ENCODE measurements around the gene SUMF1.

The SUMF1 gene

DNA sequence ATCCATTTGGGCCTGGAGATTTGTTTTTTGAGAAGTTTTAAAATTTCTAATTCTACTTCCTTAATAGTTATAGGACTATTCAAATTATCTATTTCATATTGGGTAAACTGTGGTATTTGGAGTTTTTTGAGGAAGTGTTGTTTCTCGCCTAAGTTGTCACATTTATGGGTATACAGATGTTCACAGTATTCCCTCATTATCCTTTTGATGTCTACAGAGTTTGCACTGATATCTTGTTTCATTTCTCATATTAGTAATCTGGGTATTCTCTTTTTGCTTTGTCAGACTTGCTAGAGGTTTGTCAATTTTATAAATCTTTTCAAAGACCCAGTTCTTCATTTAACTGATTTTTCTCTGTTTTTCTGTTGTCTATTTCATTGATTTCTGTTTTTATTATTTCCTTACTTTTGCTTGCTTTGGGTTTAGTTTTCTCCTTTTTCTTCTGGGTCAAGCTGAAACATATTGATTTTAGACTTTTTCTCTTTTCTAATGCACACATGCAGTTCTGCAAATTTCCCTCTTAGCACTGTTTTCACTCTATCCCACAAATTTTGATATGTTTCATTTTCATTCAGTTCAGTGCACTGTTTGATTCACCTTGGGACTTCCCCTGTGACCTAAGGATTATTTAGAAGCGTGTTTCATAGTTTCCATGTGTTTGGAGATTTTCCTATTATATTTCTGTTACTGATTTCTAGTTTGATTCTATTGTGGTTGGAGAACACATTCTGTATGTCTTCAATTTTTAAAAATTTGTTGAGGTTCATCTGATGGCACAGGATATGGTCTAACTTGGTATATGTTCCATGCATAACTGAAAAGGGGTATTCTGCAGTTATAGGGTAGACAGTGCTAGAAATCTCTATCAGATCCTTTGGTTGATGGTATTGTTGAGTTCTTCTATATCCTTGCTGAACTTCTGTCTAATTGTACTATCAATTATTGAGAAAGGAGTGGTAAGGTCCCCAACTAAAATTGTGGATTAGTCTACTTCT lies 79.6 kb downstream of the SUMF1 start:
- no peak for DNase-seq (ENCODE audit: low read depth)

DNA sequence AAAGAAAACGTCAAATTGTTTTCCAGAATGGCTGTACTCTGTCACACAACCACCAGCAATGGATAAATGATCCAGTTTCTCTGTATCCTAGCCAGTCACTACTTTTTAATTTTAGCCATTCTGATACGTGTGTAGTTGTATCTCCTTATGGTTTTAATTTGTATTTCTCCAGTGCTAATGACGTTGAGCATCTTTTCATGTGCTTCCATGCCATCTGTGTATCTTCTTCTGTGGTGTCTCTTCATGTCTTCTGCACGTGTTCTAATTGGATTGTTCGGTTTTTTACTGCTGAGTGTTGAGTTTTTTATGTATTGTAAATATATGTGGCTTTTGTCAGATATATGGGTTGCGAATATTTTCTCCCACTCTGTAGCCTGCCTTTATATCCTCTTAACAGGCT lies 81.9 kb downstream of the SUMF1 start:
- DNase-seq (ENCODE audit: low read depth): no peak

DNA sequence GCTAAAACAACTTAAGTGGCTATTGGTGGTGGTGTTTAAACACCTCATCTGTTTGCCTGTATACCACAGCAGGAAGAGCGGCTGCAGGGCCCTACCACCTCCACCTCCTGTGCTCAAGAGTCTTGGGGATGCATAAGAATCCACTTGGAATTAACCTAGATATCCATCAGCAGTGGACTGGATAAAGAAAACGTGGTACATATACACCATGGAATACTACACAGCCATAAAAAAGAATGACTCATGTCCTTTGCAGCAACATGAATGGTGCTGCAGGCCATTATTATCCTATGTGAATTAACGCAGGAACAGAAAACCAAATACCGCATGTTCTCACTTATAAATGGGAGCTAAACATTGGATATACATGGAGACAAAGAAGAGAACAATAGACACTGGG lies 87.1 kb downstream of the SUMF1 start:
- DNase-seq (ENCODE audit: low read depth): no peak

DNA sequence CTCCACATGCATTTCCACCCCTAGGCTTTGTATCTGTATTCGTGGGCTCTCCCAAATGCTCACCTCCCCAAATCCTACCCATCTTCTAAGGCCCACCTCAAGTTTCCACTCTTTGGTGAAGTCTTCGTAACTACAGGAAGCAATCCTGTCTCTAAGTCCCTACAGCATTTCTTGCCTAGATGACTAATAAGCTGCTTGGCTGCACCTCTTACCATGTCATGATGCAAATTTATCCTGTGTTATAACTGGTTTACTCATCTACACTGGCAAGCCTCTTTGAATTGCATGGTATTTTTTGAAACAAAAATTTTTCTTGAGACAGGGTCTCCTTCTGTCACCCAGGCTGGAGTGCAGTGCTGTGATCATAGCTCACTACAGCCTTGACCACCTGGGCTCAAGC lies 90.6 kb downstream of the SUMF1 start:
- no peak for DNase-seq (ENCODE audit: low read depth)

DNA sequence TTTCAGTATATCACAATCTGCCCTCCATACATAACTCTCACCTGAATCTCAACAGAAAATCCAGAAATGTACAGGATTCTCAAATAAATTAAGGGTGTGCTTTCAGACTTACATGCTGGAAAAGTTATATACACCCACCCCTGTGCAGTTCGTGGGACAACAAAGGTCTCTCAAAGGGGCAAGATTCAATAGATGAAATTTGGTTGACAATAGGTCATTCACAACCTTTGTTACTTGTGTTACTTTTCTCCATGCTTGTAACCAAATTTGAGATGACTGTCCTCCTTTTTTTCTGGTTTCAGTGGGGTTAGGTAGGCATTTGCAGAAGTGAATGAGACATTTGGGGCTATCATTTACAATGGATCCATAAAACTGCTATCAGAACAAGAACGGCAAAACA lies 91.2 kb downstream of the SUMF1 start:
- DNase-seq (ENCODE audit: low read depth): no peak

DNA sequence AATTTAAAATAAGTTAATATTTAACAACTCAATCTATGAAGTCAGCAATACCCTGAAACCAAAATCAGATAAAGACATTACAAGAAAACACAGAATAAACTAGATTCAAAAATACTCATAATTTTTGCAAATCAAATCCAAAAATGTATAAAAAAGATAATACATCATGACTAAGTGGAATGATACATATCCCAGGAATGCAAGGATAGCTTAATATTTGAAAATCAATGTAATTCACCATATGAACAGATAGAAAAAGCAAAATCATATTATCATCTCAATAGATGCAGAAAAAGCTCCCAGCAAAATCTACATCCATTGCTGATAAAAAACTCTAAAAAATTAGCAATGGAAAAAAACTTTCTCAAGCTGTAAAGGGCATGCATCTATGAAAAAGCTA lies 93.4 kb downstream of the SUMF1 start:
- DNase-seq (ENCODE audit: low read depth): no peak

DNA sequence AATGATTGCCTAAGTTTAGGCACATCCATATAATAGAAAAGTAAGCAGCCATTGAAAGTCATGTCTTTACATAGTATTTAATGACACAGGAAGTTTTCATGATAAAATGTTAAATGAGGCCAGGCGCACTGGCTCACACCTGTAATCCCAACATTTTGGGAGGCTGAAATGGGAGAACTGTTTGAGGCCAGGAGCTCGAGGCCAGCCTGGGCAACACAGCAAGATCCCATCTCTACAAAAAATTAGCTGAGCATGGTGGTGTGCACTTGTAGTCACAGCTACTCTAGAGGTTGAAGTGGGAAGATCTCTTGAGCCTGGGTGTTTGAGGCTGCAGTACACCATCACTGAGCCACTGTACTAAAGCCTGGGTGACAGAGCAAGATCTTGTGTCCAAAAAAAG lies 104.5 kb downstream of the SUMF1 start:
- DNase-seq (ENCODE audit: low read depth): no peak

DNA sequence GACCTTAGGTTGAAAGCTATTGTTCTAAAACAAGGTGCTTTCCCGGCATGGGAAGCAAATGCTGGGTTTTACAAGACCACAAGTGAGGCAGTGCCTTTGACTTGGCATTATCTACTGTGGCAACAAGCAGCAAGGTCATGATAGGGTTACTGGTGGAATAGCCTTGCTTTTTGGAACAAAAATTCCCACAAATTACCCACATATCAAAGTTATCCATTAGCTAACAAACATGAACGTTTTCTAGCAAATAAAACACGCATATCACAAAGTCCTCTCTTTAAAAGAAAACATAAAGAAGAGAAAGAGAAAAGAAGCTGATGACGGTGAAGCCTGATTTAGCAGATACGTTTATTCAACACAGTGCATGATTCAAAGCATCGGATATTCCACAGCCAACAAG lies 106.3 kb downstream of the SUMF1 start:
- DNase-seq (ENCODE audit: low read depth): no peak

DNA sequence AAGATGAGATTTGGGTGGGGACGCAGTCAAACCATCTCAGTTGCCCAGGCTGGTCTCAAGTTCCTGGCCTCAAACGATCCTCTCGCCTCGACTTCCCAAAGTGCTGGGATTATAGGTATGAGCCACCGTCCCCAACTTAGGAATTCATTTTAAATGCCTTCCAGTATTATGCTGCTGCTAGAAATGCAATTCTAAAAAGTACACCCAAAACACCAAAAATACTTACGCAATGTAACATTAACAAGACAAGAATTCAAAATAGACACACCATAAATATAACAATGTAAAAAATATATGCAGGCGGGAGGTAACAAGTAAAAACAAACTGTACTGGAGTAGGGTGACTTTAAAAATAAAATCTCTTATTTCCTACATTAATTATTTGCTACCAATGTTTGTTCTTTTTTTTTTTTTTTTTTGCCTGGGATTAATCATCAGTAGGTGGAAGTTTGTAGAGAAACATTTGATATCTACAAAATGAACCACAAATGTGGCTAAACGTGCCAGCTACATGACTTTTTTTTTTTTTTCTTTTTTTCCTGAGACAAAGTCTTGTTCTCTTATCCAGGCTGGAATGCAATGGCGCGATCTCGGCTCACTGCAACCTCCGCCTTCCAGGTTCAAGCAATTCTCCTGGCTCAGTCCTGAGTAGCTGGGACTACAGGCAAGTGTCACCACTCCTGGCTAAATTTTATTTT lies 107.1 kb downstream of the SUMF1 start:
- DNase-seq (ENCODE audit: low read depth): no peak

DNA sequence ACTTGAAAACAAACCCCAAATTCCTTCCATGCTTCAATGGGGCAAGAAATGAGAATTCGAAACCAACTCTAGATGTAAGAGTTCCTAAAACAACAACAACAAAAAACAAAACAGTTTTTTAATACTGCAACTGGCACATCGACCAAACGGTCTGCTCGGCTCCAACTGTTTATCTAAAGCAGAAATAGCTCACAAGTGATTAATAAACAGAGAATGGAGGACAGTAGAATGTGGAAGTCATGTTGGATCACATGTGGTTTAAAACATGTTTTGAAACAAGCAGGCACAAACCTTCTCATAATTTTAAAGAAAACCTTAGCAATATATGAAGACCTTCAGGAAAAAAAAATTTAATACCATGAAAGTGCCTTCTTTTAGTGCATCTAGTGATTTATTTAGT lies 108.8 kb downstream of the SUMF1 start:
- DNase-seq (ENCODE audit: low read depth): no peak

DNA sequence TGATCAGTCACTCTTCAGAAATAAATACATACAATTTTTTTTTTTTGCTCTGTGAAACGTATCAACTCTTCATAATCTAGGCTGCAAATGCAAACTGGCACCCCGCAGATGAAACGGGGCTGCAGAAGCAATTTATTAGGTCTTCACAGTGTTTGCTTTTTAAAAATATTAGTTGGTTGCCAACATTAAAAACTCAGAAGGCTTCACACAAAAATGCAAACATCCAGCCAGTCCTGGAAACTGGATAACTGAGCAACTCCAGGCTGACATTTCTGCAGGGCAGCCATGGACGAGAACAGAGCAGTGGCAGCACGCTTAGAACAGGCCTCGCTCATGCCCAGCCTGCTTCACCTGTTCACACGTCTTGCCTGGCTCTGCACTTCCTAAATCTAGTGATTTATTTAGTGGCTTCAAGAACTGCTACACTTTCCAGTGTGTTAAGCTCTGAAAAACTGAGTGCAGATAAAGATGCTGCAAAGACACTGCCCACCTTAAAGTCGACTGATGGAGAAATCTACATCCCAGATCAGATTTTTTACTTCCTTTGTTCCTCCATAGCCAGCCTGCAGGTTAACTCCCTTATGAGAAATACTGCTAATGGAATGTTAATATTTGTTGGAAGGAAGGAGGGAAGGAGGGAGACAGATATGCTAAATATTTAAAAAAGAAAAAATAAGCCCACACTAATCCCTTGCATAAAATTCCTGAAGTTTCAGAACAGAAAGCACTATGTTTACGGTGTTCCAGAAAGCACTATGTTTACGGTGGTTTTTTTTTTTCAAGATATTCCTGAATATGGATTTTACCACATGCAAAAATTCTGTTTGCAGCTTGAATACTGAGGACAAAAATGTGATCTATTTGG lies 110.3 kb downstream of the SUMF1 start:
- DNase-seq (ENCODE audit: low read depth): no peak

DNA sequence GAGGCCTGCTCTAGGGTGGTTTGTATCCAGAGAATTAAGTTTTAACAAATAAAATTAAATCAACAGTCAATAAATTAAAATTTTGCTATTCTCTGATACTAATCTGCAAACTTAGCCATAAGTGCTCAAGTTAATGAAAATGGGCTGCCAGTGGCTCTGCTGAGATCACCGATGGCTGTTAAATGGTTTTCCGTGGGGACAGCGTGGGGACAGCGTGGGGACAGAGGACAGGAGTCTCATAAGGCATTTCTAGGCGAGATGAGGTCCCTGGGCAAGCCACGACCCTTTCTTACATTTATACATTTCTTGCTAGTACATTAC lies 110.9 kb downstream of the SUMF1 start:
- DNase-seq (ENCODE audit: low read depth): no peak

DNA sequence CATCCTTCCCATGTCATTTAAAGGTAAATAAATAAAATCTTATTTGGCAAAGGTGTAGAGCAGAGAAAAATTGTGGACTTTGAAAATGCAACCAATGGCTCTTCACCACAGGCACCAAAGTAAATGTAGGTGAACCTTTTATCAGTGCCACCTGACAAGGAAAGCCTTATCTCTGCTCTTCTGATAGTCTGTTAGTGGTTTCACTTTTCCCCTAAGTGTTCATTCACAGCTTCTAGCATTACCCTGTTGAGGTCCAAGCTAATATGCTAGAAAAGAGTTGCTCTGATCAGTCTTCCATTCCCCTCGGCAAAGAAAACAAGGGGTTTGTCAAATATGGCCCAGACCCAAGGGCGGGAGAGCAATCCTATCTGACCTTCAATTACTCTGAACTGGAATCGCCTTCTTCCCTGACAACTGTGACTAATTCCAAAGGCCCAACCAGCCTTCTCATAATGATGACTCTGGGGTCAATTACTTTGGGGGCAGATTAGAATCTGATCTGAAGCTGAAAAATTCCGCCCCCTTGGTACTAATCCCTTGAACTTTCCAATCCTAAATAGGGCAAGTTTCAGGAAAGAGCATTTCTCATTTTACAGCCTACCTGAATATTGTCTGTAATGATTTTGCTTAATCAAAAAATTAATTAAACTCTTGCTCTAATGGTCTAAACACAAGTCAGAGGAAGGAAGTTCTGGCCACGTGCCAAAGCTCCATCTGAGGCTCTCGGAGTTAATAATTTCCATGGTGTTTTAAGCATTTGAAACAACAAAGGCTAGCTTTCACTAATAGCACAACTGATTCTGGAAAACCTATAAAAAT lies 111.5 kb downstream of the SUMF1 start:
- no peak for DNase-seq (ENCODE audit: low read depth)

DNA sequence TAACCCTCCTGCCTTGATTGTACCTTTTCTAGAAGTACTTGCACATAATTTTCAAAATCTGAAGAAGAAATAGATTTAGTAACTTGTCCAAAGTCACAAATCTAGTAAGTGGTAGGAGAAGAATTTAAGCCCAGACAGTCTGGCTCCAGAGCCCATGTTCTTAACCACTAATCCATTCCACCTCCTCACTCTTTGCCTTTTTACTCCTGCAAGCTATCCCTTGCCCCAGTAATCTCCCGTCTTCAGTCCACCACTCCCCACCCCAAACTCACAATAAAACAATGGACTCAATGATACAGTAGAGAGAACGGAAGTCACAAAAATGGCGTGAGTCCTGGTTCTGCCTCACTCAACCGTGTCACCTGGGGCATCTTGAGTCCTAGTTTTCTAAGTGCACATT lies 115.2 kb downstream of the SUMF1 start:
- DNase-seq (ENCODE audit: low read depth): no peak

DNA sequence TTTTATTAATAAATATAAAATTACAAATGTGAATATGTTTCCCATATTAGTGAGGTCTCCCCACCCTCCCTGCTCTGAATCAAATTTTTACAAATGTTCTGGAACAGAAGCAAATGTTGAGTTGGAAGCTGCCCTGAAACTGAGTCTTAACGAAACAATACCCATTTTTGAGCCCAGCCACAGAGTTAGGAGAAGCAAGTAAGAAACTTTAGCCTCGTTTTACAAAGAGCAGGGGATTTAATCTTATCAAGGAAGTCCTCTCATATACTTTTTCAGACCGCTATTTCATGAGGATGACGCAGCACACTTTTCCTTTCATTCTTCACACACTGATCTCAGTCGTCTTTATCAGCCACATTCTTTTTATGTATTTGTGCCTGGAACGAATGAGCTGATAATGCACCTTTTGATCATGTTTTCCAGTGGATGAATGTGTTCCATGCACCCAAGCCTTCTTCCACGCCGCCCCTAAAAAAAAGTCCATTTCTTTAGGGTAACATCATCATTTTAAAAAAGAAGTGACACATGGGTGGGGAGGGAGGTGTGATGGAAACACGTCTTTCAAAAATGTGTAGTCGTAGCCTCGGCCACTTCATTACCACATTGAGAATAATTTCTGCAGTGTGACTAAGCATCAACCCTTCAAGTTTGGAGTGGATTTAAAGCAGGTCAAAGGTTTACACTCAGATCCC lies 115.8 kb downstream of the SUMF1 start:
- peak; percentile 45 for DNase-seq (ENCODE audit: low read depth)

DNA sequence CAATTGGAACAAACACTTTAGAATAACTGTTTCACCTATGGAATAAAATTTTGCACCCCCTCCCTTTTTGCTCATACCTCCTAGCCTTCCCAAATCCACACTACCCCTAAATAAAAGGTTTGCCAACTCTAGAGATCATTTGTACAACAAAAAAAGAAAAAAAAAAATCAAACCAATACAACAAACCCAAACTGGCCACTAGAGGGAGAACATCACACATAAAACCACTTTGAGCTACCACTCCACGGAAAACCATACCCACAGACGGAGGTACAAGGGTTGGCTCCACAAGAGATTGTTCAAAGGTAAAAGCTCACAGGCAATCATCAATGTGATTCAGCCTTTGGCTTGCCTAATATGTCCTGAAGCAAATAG lies 116.3 kb downstream of the SUMF1 start:
- peak; percentile 29 for DNase-seq (ENCODE audit: low read depth)

DNA sequence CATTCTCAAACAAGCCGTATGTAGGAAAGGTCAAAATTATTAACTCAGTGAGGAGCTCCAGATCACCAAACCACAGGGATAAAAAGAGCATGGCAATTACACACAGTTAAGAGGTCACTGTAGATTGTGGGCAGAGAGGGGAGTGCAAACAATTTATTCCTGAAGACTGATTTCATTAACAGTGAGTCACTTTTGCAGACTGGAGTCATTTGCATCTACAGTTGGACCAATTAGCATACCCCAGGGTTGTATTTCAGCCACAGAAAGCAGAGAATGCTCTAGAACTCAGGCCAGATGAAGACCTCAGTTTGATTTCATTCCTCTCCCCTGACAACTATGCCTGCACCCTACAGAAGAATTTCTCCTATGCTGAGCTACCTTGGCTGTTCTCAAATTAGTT lies 123.8 kb downstream of the SUMF1 start:
- DNase-seq (ENCODE audit: low read depth): no peak

DNA sequence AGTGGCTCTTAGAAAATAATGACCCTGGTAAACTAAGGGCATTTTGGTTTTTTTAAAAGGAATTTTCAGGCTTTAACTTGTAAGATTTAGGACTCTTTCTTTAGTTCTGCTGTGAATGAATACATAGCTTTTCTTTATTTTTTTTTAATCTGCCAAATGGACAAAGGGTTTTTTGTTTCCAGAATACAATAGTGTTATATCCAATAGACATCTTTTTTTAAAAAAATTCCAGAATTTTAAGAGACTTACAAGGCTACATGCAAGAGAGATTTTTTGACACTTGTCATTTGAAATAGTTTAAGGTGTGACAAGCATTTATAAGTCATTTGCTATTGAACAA lies 125.8 kb downstream of the SUMF1 start:
- no peak for DNase-seq (ENCODE audit: low read depth)

DNA sequence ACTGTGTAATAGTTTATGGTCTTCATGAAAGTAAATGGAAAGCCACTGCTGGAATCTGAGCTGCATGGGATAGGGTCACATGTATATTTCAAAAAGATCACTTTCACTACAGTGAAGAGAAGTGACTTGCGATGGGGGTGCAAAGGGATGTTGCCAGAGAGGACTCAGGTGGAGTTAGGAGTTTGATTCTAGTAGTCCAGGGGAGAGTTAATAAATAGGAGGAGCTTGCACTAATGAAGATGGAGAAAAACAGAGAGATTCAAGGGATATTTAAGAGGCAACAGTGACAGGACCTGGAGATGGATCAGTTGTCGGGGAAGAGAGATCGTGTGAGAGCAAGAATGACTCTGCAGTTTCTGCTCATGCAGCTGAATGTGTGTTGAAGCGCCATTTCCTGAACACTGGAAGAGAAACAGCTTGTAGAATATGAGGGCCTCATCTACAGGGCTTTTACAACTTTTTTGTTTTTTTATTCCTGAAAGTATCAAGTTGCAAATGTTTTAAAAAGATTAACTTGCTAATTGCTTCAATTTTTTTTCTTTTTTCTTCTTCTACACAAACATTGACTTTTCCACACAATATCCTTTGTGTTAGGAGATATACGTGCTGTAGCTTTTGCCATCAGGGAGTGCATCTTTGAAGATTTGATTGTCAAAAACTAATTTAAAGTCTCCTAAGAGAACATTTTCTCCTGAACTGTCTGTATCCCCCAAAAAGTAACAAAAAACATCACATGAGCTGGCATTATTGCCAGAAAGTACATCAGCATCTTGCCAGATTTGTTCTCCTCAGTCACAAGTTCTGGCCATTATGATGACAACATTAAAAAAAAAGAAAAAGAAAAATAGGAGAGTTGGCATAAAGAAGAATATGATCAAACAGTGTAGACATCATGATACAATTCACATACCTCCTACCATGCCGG lies 126.4 kb downstream of the SUMF1 start:
- DNase-seq (ENCODE audit: low read depth): no peak

DNA sequence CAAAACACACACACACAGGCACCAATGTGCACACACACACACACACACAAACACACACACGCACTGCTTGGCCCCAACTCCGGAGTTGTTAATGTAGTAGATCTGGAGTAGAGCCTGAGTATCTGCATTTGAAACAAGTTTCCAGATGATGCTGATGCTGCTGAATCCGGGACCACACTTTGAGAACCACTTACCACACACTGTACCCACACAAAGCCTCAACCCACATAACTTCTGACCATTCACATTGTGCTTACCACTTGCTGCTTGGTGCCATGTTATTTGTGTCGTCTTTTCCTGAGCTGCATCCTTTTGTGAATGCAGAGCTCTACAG lies 127.0 kb downstream of the SUMF1 start:
- no peak for DNase-seq (ENCODE audit: low read depth)

All from CMK (cell line).